ENCODE results near the gene MSRB2. TPM values are rescaled to one million over a fixed set of nuclear protein-coding genes. Genes with fewer than 3 reads are reported as not detected.

The MSRB2 gene
- total RNA-seq, 4 donors from 2014 or later, result 4.7 to 13.4 (median 9.4) TPM

- TF ChIP-seq POLR2A (IDR thresholded peaks at IDR 0.05) (no peak), POLR2AphosphoS5 (IDR thresholded peaks at IDR 0.05) (no peak), CTCF (IDR thresholded peaks at IDR 0.05) (no peak), EP300 (IDR thresholded peaks at IDR 0.05) (no peak)
- Histone ChIP-seq H3K27ac (no peak overlapping the region), H3K9me3 (no peaks in the 10 kb centered on the region), H3K27me3 (no peaks in the 10 kb centered on the region), H3K4me1 (no peaks in the 10 kb centered on the region), H3K36me3 (peaks cover 42% of the 10 kb centered on the region), H3K4me3 (no peak overlapping the region)
- DNase-seq (ENCODE audit: low spot score in 2 of 2), result no peak
- 99% methylated on average over 10 of the region's 10 CpGs for WGBS
These were observed 11.1 kb downstream of the MSRB2 start for GRCh38 chr10:23106331-23107072.

GRCh38 chr10:23110722-23111516 lies 15.5 kb downstream of the MSRB2 start:
- DNase-seq (ENCODE audit: low spot score in 2 of 2), result no peak
- Histone ChIP-seq H3K36me3 (peaks cover 62% of the 10 kb centered on the region), H3K4me1 (no peaks in the 10 kb centered on the region), H3K27me3 (no peaks in the 10 kb centered on the region), H3K9me3 (no peaks in the 10 kb centered on the region), H3K4me3 (no peak overlapping the region), H3K27ac (no peak overlapping the region)
- 88% methylated on average over 13 of the region's 13 CpGs for WGBS
- no peak for TF ChIP-seq CTCF (IDR thresholded peaks at IDR 0.05)
- no peak for TF ChIP-seq EP300 (IDR thresholded peaks at IDR 0.05)
- TF ChIP-seq POLR2AphosphoS5 (IDR thresholded peaks at IDR 0.05), result no peak

GRCh38 chr10:23111517-23112286 lies 16.3 kb downstream of the MSRB2 start:
- 90% methylated on average over 2 of the region's 2 CpGs for WGBS
- no peak overlapping the region for H3K4me3 ChIP-seq
- H3K9me3 ChIP-seq, result no peaks in the 10 kb centered on the region
- peaks cover 60% of the 10 kb centered on the region for H3K36me3 ChIP-seq
- H3K4me1 ChIP-seq, result no peaks in the 10 kb centered on the region
- DNase-seq (ENCODE audit: low spot score in 2 of 2), result no peak
- no peaks in the 10 kb centered on the region for H3K27me3 ChIP-seq
- no peak overlapping the region for H3K27ac ChIP-seq
- TF ChIP-seq POLR2A (IDR thresholded peaks at IDR 0.05) (no peak), EP300 (IDR thresholded peaks at IDR 0.05) (no peak), CTCF (IDR thresholded peaks at IDR 0.05) (no peak), POLR2AphosphoS5 (IDR thresholded peaks at IDR 0.05) (no peak)

- no peak overlapping the region for H3K27ac ChIP-seq
- H3K27me3 ChIP-seq, result no peaks in the 10 kb centered on the region
- H3K4me3 ChIP-seq, result no peak overlapping the region
- no peaks in the 10 kb centered on the region for H3K4me1 ChIP-seq
- H3K36me3 ChIP-seq, result peaks cover 58% of the 10 kb centered on the region
- no peak for DNase-seq (ENCODE audit: low spot score in 2 of 2)
- no peaks in the 10 kb centered on the region for H3K9me3 ChIP-seq
- TF ChIP-seq CTCF (IDR thresholded peaks at IDR 0.05), result no peak
- no peak for TF ChIP-seq POLR2A (IDR thresholded peaks at IDR 0.05)
- TF ChIP-seq POLR2AphosphoS5 (IDR thresholded peaks at IDR 0.05), result no peak
- TF ChIP-seq EP300 (IDR thresholded peaks at IDR 0.05), result no peak
- WGBS, result over 99% methylated on average over 7 of the region's 7 CpGs
These were observed 19.0 kb downstream of the MSRB2 start for GRCh38 chr10:23114228-23114850.

All from suprapubic skin (tissue), 4 donors.